Cardiac muscle cell (in vitro differentiated cells and primary cell): ENCODE data around the gene EIF4EBP3. TPM values are rescaled to one million over a fixed set of nuclear protein-coding genes. Genes with fewer than 3 reads are reported as not detected.
A peak's percentile ranks its signal among the peaks of the same experiment; 100 is the strongest.

Source experiments
- DNase-seq, 2 donors: peaks; one replicate each; pipeline versions ENCODE4 v3.0.0 to v3.0.0-alpha.2; 2010 to 2017; ENCODE audit warnings: low read depth in 1 of 2, low spot score in 1 of 2
- H3K27ac ChIP-seq: fragments of 200-600 bp; sonication (generic); 2 replicates; pipeline ENCODE4 v1.5.1; 2016
- H3K27me3 ChIP-seq: fragments of 200-600 bp; sonication (generic); 2 replicates; pipeline ENCODE4 v1.6.0; 2016; ENCODE audit warnings: control low read depth
- H3K36me3 ChIP-seq: fragments of 200-600 bp; sonication (generic); 2 replicates; pipeline ENCODE4 v1.5.1; 2016; ENCODE audit warnings: control low read depth
- H3K4me1 ChIP-seq: fragments of 200-600 bp; sonication (generic); 2 replicates; pipeline ENCODE4 v1.8.1; 2017; ENCODE audit warnings: low read depth, mild to moderate bottlenecking, mixed run types
- H3K4me3 ChIP-seq: fragments of 200-600 bp; sonication (generic); 2 replicates; pipeline ENCODE4 v1.5.1; 2016; ENCODE audit warnings: mild to moderate bottlenecking
- H3K9me3 ChIP-seq: fragments of 200-600 bp; sonication (generic); 2 replicates; pipeline ENCODE4 v1.5.1; 2017; ENCODE audit warnings: low read depth, mild to moderate bottlenecking, control low read depth
- polyA plus RNA-seq: library from polyadenylated mRNA; unstranded; fragments of >200 nt; fragmentation: Nextera tagmentation; extraction: Ambion mirVana; gene quantifications from 2 replicates; pipeline ENCODE4 v1.2.1, GENCODE V29; 2016
- total RNA-seq: library from RNA; depleted of rRNA; stranded (reverse); fragments of >200 nt; gene quantifications from 2 replicates; pipeline ENCODE4 v1.2.3, GENCODE V29; 2016
- TF ChIP-seq, protein P1 (sequence below): IDR thresholded peaks from 2 replicates; pipeline ENCODE4 v1.5.1; 2012; ENCODE audit warnings: low read depth, mild to moderate bottlenecking, low read length

The EIF4EBP3 gene
- total and polyA plus RNA-seq, 2 experiments from 2014 or later = 3.1 to 6.6 TPM

DNA sequence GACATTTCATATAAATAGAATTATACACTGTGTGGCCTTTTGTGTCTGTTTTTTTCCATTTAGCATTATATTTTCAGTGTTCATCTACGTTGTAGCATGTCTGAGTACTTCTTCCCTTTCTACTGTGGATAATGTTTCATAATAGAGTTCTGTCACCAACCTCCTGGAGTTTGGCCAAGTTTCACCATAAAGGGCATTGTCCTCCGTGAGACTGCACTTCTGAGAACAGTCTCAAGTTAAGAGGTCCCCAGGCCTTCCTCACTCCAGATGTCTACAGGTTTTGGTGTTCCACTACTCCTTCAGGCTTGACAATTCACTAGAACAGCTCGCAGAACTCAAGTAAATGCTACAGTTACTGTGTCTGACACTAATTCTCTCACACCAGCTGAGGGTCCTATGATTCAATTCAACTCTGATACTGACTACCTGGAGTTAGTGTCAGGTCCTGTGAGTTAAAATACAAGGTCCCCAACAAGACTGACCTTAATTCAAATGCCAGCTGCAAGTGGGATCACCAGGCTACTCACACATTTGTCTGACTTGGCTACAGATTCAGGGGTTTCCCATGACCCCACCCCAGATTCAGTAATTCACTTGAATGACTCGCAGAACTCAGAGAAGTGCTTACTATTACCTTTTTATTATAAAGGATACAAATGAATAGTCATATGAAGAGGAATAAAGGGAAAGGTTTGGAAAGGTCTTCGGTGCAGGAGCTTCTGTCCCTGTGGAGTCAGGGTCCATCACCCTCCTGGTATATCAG lies 48.3 kb downstream of the EIF4EBP3 start:
- Histone ChIP-seq H3K36me3 (no peaks in the 10 kb centered on the region), H3K9me3 (no peaks in the 10 kb centered on the region), H3K27ac (no peak overlapping the region), H3K4me1 (no peaks in the 10 kb centered on the region), H3K27me3 (no peaks in the 10 kb centered on the region), H3K4me3 (no peak overlapping the region)
- no peak for DNase-seq
- TF ChIP-seq, protein P1, sequence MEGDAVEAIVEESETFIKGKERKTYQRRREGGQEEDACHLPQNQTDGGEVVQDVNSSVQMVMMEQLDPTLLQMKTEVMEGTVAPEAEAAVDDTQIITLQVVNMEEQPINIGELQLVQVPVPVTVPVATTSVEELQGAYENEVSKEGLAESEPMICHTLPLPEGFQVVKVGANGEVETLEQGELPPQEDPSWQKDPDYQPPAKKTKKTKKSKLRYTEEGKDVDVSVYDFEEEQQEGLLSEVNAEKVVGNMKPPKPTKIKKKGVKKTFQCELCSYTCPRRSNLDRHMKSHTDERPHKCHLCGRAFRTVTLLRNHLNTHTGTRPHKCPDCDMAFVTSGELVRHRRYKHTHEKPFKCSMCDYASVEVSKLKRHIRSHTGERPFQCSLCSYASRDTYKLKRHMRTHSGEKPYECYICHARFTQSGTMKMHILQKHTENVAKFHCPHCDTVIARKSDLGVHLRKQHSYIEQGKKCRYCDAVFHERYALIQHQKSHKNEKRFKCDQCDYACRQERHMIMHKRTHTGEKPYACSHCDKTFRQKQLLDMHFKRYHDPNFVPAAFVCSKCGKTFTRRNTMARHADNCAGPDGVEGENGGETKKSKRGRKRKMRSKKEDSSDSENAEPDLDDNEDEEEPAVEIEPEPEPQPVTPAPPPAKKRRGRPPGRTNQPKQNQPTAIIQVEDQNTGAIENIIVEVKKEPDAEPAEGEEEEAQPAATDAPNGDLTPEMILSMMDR = no peak

DNA sequence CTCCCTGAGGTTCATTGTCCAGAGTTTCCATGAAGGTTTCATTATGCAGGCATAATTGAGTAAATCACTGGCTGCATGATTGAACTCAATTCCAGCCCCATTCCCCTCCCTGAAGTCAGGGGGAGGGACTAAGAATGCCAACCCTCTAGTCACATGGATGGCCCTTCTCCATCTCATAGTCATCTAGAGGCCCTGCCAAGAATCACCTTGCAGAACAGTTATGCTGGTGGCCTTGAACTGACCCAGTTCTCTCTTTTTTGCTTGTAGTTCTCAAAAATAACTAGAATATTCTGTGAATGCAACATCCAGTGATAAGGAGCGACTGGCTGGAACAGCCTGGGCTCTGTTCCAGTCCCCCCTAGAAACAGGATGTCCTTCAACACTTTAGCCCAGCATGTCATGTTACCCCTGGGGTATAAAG lies 48.9 kb downstream of the EIF4EBP3 start:
- Histone ChIP-seq H3K27ac (no peak overlapping the region), H3K27me3 (no peaks in the 10 kb centered on the region), H3K36me3 (no peaks in the 10 kb centered on the region), H3K9me3 (no peaks in the 10 kb centered on the region), H3K4me1 (no peaks in the 10 kb centered on the region), H3K4me3 (no peak overlapping the region)
- DNase-seq = peak in 1 of 2 donors; percentile 75
- TF ChIP-seq, protein P1 = no peak

DNA sequence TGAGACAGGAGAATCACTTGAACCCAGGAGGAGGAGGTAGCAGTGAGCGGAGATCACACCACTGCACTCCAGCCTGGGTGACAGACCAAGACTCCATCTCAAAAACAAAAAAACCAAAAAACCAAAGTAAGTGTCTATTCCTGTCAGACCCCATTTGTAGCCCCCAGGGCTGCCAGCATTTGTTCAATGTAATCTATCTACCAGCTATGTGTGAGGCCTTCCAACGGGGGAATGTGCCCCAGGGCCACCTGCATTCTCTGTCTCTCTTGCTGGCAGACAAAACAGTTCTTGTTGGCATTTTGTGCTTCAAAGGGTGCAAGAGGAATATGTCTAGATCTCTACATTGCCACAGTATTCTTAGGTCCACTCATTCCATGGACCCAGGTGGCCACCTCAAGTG lies 51.4 kb downstream of the EIF4EBP3 start:
- DNase-seq = no peak
- Histone ChIP-seq H3K27ac (no peak overlapping the region), H3K4me3 (no peak overlapping the region), H3K9me3 (no peaks in the 10 kb centered on the region), H3K36me3 (no peaks in the 10 kb centered on the region), H3K4me1 (no peaks in the 10 kb centered on the region), H3K27me3 (no peaks in the 10 kb centered on the region)
- TF ChIP-seq, protein P1 = no peak

Other genes with a start within 250 kb of the EIF4EBP3 start
- gene PFDN1, start 244.6 kb upstream of the EIF4EBP3 start, total RNA-seq = 129 and 195 TPM in 2 replicates
- 113 and 139 TPM in 2 replicates for gene PFDN1, start 244.6 kb upstream of the EIF4EBP3 start, polyA plus RNA-seq
- 4.9 TPM in 2 replicates for gene HBEGF, start 201.1 kb upstream of the EIF4EBP3 start, total RNA-seq
- gene HBEGF, start 201.1 kb upstream of the EIF4EBP3 start, polyA plus RNA-seq = 3.7 and 5.1 TPM in 2 replicates
- not detected in 2 replicates for gene SLC4A9, start 187.5 kb upstream of the EIF4EBP3 start, total RNA-seq
- gene SLC4A9, start 187.5 kb upstream of the EIF4EBP3 start, polyA plus RNA-seq = 0.06 TPM in 1 of 2 replicates, not detected in the other
- 42.4 and 58.8 TPM in 2 replicates for gene ANKHD1, start 145.8 kb upstream of the EIF4EBP3 start, total RNA-seq
- 41.5 and 46.5 TPM in 2 replicates for gene ANKHD1, start 145.8 kb upstream of the EIF4EBP3 start, polyA plus RNA-seq
- 22.8 and 43.9 TPM in 2 replicates for gene SRA1, start 9.8 kb downstream of the EIF4EBP3 start, total RNA-seq
- 51.5 and 80.6 TPM in 2 replicates for gene SRA1, start 9.8 kb downstream of the EIF4EBP3 start, polyA plus RNA-seq
- 34.2 and 45.4 TPM in 2 replicates for gene APBB3, start 16.9 kb downstream of the EIF4EBP3 start, total RNA-seq
- 61.8 and 66.2 TPM in 2 replicates for gene APBB3, start 16.9 kb downstream of the EIF4EBP3 start, polyA plus RNA-seq
- gene SLC35A4, start 17.2 kb downstream of the EIF4EBP3 start, total RNA-seq = 29.5 and 32.3 TPM in 2 replicates
- 67.9 and 80.7 TPM in 2 replicates for gene SLC35A4, start 17.2 kb downstream of the EIF4EBP3 start, polyA plus RNA-seq
- 1.4 TPM in 1 of 2 replicates, not detected in the other for gene CD14, start 85.5 kb downstream of the EIF4EBP3 start, total RNA-seq
- 0.10 TPM in 1 of 2 replicates, not detected in the other for gene CD14, start 85.5 kb downstream of the EIF4EBP3 start, polyA plus RNA-seq
- gene TMCO6, start 91.8 kb downstream of the EIF4EBP3 start, total RNA-seq = 77.1 and 234 TPM in 2 replicates
- 14.2 and 17.2 TPM in 2 replicates for gene TMCO6, start 91.8 kb downstream of the EIF4EBP3 start, polyA plus RNA-seq
- 65.5 and 113 TPM in 2 replicates for gene NDUFA2, start 100.0 kb downstream of the EIF4EBP3 start, total RNA-seq
- gene NDUFA2, start 100.0 kb downstream of the EIF4EBP3 start, polyA plus RNA-seq = 243 and 273 TPM in 2 replicates
- gene IK, start 100.2 kb downstream of the EIF4EBP3 start, total RNA-seq = 80.4 and 104 TPM in 2 replicates
- gene IK, start 100.2 kb downstream of the EIF4EBP3 start, polyA plus RNA-seq = 119 and 125 TPM in 2 replicates
- 17.2 and 23.8 TPM in 2 replicates for gene WDR55, start 117.2 kb downstream of the EIF4EBP3 start, total RNA-seq
- 17.7 and 21.1 TPM in 2 replicates for gene WDR55, start 117.2 kb downstream of the EIF4EBP3 start, polyA plus RNA-seq
- 1.0 and 2.1 TPM in 2 replicates for gene DND1, start 125.9 kb downstream of the EIF4EBP3 start, total RNA-seq
- gene DND1, start 125.9 kb downstream of the EIF4EBP3 start, polyA plus RNA-seq = 0.86 and 0.94 TPM in 2 replicates
- 43.0 and 50.1 TPM in 2 replicates for gene HARS1, start 143.7 kb downstream of the EIF4EBP3 start, total RNA-seq
- 72.9 and 94.1 TPM in 2 replicates for gene HARS1, start 143.7 kb downstream of the EIF4EBP3 start, polyA plus RNA-seq
- gene HARS2, start 143.8 kb downstream of the EIF4EBP3 start, total RNA-seq = 27.8 and 30.9 TPM in 2 replicates
- 33.6 and 39.9 TPM in 2 replicates for gene HARS2, start 143.8 kb downstream of the EIF4EBP3 start, polyA plus RNA-seq
- gene ZMAT2, start 152.8 kb downstream of the EIF4EBP3 start, total RNA-seq = 30.2 and 47.0 TPM in 2 replicates
- gene ZMAT2, start 152.8 kb downstream of the EIF4EBP3 start, polyA plus RNA-seq = 42.1 and 49.0 TPM in 2 replicates
- 0.25 TPM in 1 of 2 replicates, not detected in the other for gene PCDHA1, start 238.5 kb downstream of the EIF4EBP3 start, total RNA-seq
- 0.29 and 0.69 TPM in 2 replicates for gene PCDHA1, start 238.5 kb downstream of the EIF4EBP3 start, polyA plus RNA-seq
- gene PCDHA2, start 247.2 kb downstream of the EIF4EBP3 start, total RNA-seq = 4.5 and 5.1 TPM in 2 replicates
- 2.7 and 5.3 TPM in 2 replicates for gene PCDHA2, start 247.2 kb downstream of the EIF4EBP3 start, polyA plus RNA-seq